ENCODE results near the gene HK3. TPM values are rescaled to one million over a fixed set of nuclear protein-coding genes. Genes with fewer than 3 reads are reported as not detected.

The HK3 gene
- total and polyA plus RNA-seq, 2 experiments from 2014 or later: not detected

DNA sequence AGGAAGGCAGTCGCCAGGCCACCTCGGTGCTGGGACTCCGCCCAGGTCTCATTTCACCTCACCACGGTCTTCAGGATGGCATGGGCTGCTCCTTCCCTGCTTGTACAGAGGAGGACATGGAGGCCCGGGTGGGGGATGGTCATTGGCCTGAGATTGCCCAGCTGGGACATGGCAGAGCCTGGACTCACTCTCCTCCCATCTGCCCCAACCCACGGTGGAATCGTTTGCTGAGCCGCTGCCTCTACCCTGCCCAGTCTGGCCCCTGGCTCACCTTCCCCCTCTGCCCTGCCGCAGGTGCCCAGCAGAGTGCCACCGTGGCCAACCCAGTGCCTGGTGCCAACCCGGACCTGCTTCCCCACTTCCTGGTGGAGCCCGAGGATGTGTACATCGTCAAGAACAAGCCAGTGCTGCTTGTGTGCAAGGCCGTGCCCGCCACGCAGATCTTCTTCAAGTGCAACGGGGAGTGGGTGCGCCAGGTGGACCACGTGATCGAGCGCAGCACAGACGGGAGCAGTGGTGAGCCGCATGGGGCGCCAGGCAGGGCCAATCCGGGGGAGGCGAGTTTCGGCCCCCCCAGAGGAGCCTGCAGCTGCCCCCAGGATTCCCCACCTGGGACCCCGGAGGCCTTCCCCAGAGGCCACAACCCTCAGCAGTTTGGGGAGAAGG is 36.7 kb downstream of the HK3 start:
- Mint-ChIP-seq H3K36me3 (ENCODE audit: low read depth) (no peaks in the 10 kb centered on the region), H3K4me1 (peaks cover 36% of the 10 kb centered on the region), H3K27ac (no peak overlapping the region), H3K27me3 (ENCODE audit: insufficient read depth, low read depth, poor library complexity) (peaks cover 20% of the 10 kb centered on the region), H3K4me3 (no peak overlapping the region), H3K9me3 (no peaks in the 10 kb centered on the region)
- H2AFZ ChIP-seq: peak overlapping the region; percentile 72; the same call in 1 of the 2 replicates
- no peak overlapping the region for H3K4me3 ChIP-seq
- H4K20me1 ChIP-seq (replicated peaks; ENCODE audit: insufficient read depth): no peaks in the 10 kb centered on the region
- H3F3A ChIP-seq (replicated peaks; ENCODE audit: low read depth): no peaks in the 10 kb centered on the region
- H3K9me2 ChIP-seq (ENCODE audit: insufficient read depth): no peaks in the 10 kb centered on the region
- peak; percentile 3; the same call in 2 of the 3 replicates for ATAC-seq
- no peaks in the 10 kb centered on the region for H3K27me3 ChIP-seq (ENCODE audit: insufficient read depth)
- H3K79me2 ChIP-seq (replicated peaks; ENCODE audit: insufficient read depth): no peaks in the 10 kb centered on the region
- H3K36me3 ChIP-seq (ENCODE audit: insufficient read depth): no peaks in the 10 kb centered on the region
- H3K4me2 ChIP-seq: no peak overlapping the region
- H3K27ac ChIP-seq (ENCODE audit: low read depth): no peak overlapping the region
- peaks cover 15% of the 10 kb centered on the region; the same call in 1 of the 2 replicates for H3K4me1 ChIP-seq (ENCODE audit: insufficient read depth)
- no peak for DNase-seq (ENCODE audit: low spot score)
- TF ChIP-seq CREB1 (CRISPR knock-in tag; IDR thresholded peaks at IDR 0.05; ENCODE audit: low read depth) (no peak), ZNF114 (CRISPR knock-in tag; IDR thresholded peaks at IDR 0.05) (no peak), JUNB (IDR thresholded peaks at IDR 0.05; ENCODE audit: unreplicated experiment) (no peak), REST (IDR thresholded peaks at IDR 0.05; ENCODE audit: unreplicated experiment) (no peak), ZNF462 (CRISPR knock-in tag; IDR thresholded peaks at IDR 0.05) (no peak), NANOG (IDR thresholded peaks at IDR 0.05; ENCODE audit: borderline replicate concordance) (no peak), EZH2phosphoT487 (IDR thresholded peaks at IDR 0.05; ENCODE audit: unreplicated experiment) (no peak), POLR2AphosphoS5 (IDR thresholded peaks at IDR 0.05; ENCODE audit: low read depth) (no peak), ZNF331 (CRISPR knock-in tag; IDR thresholded peaks at IDR 0.05; ENCODE audit: low read depth) (no peak)
- TF ChIP-seq, protein P1, sequence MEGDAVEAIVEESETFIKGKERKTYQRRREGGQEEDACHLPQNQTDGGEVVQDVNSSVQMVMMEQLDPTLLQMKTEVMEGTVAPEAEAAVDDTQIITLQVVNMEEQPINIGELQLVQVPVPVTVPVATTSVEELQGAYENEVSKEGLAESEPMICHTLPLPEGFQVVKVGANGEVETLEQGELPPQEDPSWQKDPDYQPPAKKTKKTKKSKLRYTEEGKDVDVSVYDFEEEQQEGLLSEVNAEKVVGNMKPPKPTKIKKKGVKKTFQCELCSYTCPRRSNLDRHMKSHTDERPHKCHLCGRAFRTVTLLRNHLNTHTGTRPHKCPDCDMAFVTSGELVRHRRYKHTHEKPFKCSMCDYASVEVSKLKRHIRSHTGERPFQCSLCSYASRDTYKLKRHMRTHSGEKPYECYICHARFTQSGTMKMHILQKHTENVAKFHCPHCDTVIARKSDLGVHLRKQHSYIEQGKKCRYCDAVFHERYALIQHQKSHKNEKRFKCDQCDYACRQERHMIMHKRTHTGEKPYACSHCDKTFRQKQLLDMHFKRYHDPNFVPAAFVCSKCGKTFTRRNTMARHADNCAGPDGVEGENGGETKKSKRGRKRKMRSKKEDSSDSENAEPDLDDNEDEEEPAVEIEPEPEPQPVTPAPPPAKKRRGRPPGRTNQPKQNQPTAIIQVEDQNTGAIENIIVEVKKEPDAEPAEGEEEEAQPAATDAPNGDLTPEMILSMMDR (conservative IDR thresholded peaks at IDR 0.05; ENCODE audit: low read depth in 2 of 2): no peak
